ENCODE measurements around the gene APBB2. TPM values are rescaled to one million over a fixed set of nuclear protein-coding genes. Genes with fewer than 3 reads are reported as not detected.

The APBB2 gene
- total and polyA plus RNA-seq, 2 of the 8 experiments (the other 6 are each of a cell fraction or from before 2014, with no cell fraction given): 58.7 to 59.4 TPM

DNA sequence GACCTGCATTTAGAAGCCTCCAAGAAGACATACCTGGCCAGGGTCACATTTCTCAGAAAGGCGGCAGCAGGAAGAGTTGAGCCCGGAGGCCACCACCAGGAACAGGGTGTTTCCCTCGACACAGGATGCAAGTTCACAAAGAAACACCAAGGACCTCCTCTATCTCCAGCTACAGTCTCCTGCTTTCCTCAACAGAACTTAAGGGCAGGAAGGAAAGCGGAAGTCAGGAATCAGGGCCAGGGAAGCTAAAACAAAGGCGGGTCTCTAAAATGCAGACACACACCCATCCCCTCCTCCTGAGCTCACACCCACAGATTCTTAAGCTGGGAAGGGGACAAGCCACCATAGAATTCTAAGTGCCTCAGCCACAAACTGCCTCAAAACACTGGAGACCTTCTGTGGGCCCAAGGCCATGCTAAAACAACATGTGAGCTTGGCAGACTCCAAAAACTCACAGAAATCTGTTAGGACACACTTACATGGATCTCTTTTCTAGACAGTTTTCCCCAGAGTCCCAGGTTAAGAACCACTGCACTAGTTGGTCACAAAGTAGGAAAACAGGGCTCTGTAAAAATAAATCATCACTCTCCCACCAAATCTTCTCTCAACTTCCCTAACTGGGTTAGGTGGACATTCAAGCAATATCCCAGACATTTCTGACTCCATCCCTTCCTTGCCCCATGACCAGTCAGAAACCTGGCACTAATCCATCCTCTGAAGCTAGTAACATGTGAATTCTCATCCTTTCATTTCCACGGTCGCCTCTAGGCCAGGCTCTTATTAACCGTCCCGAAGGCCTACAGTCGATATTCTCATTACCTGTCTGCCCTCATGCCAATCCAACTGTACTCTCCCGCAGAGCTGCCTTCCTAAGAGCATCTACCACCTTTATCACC lies 163.2 kb downstream of the APBB2 start:
- no peak overlapping the region for H2BK120ac ChIP-seq (replicated peaks; ENCODE audit: low read depth, low read length)
- no peak overlapping the region for H3K18ac ChIP-seq (ENCODE audit: extremely low read depth, low read length)
- no peak overlapping the region for H3K4me2 ChIP-seq (ENCODE audit: insufficient read depth in 1 of 2, low read depth in 2 of 2, low read length in 2 of 2)
- H2BK5ac ChIP-seq (ENCODE audit: low read depth, low read length): no peak overlapping the region
- no peaks in the 10 kb centered on the region for H4K20me1 ChIP-seq (replicated peaks in 1 of 2; ENCODE audit: control insufficient read depth in 1 of 2, insufficient read depth in 2 of 2, low read length in 2 of 2)
- no peaks in the 10 kb centered on the region for H3K79me2 ChIP-seq (ENCODE audit: control insufficient read depth in 1 of 2, insufficient read depth in 2 of 2, low read length in 2 of 2)
- H2AFZ ChIP-seq (ENCODE audit: low read length): no peak overlapping the region
- no peak overlapping the region for H3K23ac ChIP-seq (ENCODE audit: insufficient read length)
- peaks cover 0 to 13% of the 10 kb centered on the region in 2 experiments; a peak in 1 of 4 replicates for H3K9me3 ChIP-seq (ENCODE audit: insufficient read depth in 2 of 2, low read depth in 1 of 2, low read length in 1 of 2)
- H2BK15ac ChIP-seq (ENCODE audit: low read length): no peak overlapping the region
- no peaks in the 10 kb centered on the region for H3K36me3 ChIP-seq (ENCODE audit: control insufficient read depth in 2 of 4, insufficient read depth in 4 of 4, low read length in 3 of 4)
- no peak overlapping the region for H2BK20ac ChIP-seq (ENCODE audit: low read length)
- no peak overlapping the region for H4K5ac ChIP-seq (ENCODE audit: insufficient read length, low read depth, low read length)
- no peaks in the 10 kb centered on the region for H3K23me2 ChIP-seq (ENCODE audit: low read depth, low read length)
- H3K4me3 ChIP-seq (ENCODE audit: extremely low read depth in 1 of 4, insufficient read depth in 2 of 4, low read depth in 3 of 4, low read length in 4 of 4): no peak overlapping the region
- no peaks in the 10 kb centered on the region for H3K79me1 ChIP-seq (ENCODE audit: low read depth, low read length)
- ChIA-PET POLR2A (ENCODE audit: partially characterized antibody) (interaction anchor here (1.0 kb wide), 1 partner anchor 20 kb away, joined by 4 read pairs; no protein-coding TSS in a partner anchor), CTCF (ENCODE audit: partially characterized antibody) (interaction anchor here (0.7 to 3.6 kb wide), 6 partner anchors 10 to 121 kb away, joined by 3 to 10 read pairs (median 3); no protein-coding TSS in a partner anchor)
- no peak overlapping the region for H2BK12ac ChIP-seq (ENCODE audit: low read depth, low read length)
- H3K14ac ChIP-seq (ENCODE audit: insufficient read length): no peak overlapping the region
- H3K9ac ChIP-seq (replicated peaks in 1 of 4; ENCODE audit: extremely low read depth in 1 of 4, low read depth in 3 of 4, low read length in 3 of 4): no peak overlapping the region
- H4K8ac ChIP-seq (ENCODE audit: extremely low read depth, insufficient read depth, low read length): no peak overlapping the region
- H3K27ac ChIP-seq (ENCODE audit: low read depth, low read length): no peak overlapping the region
- no peak overlapping the region for H3K4ac ChIP-seq (replicated peaks; ENCODE audit: insufficient read length, low read depth, low read length)
- H3K4me1 ChIP-seq (replicated peaks in 1 of 4; ENCODE audit: control insufficient read depth in 3 of 4, insufficient read depth in 4 of 4, low read length in 3 of 4): no peaks in the 10 kb centered on the region
- no peak overlapping the region for H2AK5ac ChIP-seq (ENCODE audit: low read depth, low read length)
- H3K27me3 ChIP-seq (replicated peaks in 1 of 4; ENCODE audit: control insufficient read depth in 3 of 4, extremely low read depth in 1 of 4, insufficient read depth in 3 of 4, low read length in 3 of 4): no peaks in the 10 kb centered on the region; a peak in 1 of 7 replicates
- H3K56ac ChIP-seq (replicated peaks; ENCODE audit: insufficient read length, low read depth, low read length): no peak overlapping the region
- H4K91ac ChIP-seq (replicated peaks; ENCODE audit: insufficient read length, low read length): no peak overlapping the region
- DNase-seq (ENCODE audit: low read depth in 1 of 2, low spot score in 2 of 2): no peak
- FAIRE-seq: no peak
- 89% methylated on average over 11 of the region's 11 CpGs; no CpG with 5 or more reads in 1 of the 2 experiments for WGBS, 2 experiments (ENCODE audit: extremely low coverage in 1 of 2, insufficient coverage in 1 of 2, insufficient read length in 1 of 2, insufficient replicate concordance in 2 of 2, low coverage in 1 of 2, low lambda C conversion rate in 2 of 2, missing lambda C conversion rate in 1 of 2)
- no peak for TF ChIP-seq POU5F1 (IDR thresholded peaks at IDR 0.05; ENCODE audit: low read depth, low read length)
- no peak for TF ChIP-seq HDAC6 (IDR thresholded peaks at IDR 0.05; ENCODE audit: low read depth, low read length)

Data from H1 (cell line).